ENCODE results near the gene HIVEP3.

Gene HIVEP3

DNA sequence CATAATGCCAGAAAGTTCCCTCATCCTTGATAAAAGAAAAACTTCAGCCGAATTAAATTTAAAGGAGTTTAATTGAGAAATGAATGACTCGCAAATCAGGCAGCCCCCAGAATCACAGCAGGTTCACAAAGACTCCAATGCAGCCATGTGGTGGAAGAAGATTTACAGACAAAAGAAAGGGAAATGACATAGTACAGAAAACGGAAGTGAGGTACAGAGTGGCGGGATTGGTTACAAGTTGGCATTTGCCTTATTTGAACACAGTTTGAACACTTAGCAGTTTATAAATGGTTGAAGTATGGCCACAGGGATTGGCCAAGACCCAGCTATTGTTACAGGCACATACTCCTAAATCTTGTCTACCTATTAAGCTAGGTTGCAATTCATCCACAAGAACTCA is 46.6 kb downstream of the HIVEP3 start:
- DNase-seq (ENCODE audit: low read depth): no peak

DNA sequence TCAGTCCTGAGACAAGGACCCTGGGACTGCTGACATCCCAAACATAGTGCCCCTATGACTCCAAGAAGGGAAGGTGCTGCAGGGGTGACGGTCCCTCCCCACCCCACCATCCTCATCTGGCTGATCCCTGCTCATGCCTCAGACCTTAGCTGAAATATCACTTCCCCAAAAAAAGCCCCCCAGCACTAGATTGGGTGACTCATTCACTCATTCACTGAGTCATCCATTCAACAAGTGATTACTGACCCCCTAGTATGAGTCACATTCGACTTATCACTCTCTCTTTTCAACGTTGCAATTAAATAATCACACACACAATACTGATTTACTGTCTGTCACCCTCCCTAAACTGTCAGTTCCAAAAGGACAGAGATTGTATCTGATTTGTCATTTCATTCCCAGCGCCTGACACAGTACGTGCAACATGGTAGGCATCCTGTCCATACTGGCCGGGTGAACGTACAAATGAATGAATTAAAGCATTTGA is 48.6 kb downstream of the HIVEP3 start:
- DNase-seq (ENCODE audit: low read depth): no peak

DNA sequence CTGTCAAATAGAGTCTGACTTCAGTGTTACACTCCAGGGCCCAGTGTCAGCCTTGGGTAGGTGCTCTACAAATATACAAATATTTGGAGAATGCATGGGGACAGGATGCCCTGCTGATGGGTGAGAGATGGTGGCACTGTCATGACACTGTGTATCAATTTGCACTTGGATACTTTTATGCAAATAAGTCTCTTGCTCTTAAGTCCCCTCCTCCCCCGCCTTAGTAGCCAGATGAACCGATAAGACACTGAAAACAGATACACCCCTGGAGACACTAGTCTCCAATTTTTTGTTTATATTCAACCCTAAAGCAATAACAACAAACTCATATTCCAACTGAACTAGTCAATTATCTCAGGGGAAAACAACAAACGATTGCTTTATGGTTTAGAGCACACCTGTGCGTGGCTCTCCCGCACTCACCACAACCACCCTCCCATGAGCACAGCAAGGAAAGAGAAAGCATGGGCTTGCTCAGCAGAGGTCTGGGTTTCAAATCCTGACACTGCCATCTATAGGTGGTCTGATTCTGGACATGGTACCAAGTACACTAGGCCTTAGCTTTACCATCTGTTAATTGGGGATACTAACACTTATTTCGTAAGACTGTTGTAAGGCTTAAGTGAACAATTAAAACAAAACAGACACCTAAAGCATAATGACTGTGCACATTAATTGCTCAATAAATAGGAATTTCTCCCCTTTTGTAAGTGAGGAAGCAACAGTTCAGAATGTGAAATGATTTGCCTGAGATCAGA is 50.3 kb downstream of the HIVEP3 start:
- no peak for DNase-seq (ENCODE audit: low read depth)

DNA sequence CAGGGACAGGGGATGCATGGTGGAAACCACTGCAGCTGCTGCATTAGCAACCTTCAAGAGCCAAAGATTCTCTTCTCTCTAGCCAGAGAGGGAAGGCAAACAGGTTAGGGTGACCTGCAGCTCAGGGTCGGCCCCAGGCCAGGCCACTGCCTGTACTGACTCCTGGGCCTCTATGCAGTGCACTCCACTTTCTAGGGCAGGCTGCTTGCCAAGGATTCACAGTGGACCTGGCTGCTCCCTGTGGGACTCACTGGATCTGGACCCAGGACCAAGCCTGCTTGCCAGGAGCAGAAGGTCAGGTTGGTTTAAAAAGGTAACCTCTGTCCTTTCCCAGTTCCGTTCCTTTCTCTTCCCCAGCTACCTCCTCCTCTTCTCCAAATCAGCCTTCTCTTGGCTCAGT is 52.4 kb downstream of the HIVEP3 start:
- DNase-seq (ENCODE audit: low read depth): no peak

GRCh38 chr1:41864471-41865040 is 54.2 kb downstream of the HIVEP3 start:
- DNase-seq (ENCODE audit: low read depth): no peak

DNA sequence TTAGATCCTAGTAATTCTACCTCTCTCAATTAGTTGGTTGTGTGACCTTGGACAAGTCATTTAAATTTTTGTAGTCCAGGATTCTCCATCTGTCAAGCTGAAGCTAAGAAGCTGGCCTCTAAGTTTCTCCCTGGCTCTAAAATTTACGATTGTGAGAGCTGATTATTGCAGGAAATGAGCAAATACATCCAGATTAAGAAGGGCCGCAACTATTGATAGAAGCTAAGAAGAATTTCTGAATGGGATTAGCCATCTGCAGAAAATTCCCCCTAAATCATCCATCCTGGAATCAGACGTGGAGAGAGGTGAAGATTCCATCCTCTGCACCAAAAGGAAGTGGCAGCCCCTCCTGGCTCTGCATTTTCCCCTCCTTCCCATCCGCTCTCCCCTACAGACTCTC is 55.0 kb downstream of the HIVEP3 start:
- DNase-seq (ENCODE audit: low read depth): no peak

- DNase-seq (ENCODE audit: low read depth): peak; percentile 13
Observed at GRCh38 chr1:41862384-41863221, 56.1 kb downstream of the HIVEP3 start.

- DNase-seq (ENCODE audit: low read depth): no peak
Observed at GRCh38 chr1:41861535-41862383, 57.0 kb downstream of the HIVEP3 start.

DNA sequence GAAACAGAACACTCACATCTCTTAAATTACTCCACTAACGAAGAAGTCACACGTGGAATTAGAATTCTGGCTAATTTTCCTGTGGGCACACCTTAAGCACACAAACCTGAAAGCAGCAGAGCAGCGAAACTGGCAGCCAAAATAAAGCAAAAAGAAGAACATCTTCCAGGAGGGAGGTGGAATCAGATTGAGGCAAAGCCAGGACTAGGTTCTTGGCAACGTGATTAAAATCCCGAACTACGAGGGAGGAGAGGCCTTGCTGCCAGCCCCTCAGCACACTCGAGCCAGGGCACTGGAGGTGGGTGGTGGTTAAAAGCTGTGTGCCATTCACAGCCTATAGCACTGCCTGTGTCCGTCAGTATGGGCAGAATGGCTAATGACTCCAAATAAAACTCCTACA is 58.0 kb downstream of the HIVEP3 start:
- DNase-seq (ENCODE audit: low read depth): no peak

DNA sequence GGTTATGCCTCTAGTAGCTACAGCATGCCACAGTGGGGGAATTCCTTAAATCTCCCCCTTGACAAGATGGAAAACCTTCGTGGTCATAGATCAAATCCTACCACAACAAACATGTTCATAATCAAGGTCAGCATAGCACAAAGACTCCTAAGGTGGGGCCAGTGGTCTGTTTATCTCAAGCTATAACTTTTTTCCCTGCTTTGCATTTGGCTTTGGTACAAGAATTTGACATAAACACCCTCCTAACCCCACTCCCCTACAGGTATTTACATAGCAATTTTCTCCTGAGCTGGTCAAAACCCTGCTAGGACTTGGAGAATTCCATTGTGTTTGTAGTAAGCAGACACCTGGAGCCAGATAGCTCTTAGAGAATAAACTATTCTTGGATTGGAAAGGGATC is 58.5 kb downstream of the HIVEP3 start:
- DNase-seq (ENCODE audit: low read depth): no peak

DNA sequence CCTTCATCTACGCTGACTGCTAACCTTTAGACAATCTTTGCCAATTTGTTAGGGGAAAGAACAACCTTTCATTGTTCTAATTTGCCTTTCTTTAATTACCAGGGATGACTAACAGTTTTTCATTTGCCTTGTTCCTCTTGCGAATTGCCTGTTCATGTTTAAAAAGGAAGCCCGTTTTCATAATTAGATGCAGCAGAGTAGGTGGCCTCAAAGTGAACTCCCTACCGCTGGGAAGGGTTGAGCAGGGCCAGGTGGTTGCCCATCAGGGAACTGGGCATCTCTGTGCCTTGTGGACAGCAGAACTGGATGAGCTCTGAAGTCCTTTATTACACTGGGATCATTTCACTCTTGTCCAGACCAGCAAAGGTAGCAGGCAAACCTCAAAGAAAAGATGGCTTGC is 59.0 kb downstream of the HIVEP3 start:
- no peak for DNase-seq (ENCODE audit: low read depth)

- DNase-seq (ENCODE audit: low read depth): no peak
Observed at GRCh38 chr1:41856944-41857285, 61.8 kb downstream of the HIVEP3 start.

DNA sequence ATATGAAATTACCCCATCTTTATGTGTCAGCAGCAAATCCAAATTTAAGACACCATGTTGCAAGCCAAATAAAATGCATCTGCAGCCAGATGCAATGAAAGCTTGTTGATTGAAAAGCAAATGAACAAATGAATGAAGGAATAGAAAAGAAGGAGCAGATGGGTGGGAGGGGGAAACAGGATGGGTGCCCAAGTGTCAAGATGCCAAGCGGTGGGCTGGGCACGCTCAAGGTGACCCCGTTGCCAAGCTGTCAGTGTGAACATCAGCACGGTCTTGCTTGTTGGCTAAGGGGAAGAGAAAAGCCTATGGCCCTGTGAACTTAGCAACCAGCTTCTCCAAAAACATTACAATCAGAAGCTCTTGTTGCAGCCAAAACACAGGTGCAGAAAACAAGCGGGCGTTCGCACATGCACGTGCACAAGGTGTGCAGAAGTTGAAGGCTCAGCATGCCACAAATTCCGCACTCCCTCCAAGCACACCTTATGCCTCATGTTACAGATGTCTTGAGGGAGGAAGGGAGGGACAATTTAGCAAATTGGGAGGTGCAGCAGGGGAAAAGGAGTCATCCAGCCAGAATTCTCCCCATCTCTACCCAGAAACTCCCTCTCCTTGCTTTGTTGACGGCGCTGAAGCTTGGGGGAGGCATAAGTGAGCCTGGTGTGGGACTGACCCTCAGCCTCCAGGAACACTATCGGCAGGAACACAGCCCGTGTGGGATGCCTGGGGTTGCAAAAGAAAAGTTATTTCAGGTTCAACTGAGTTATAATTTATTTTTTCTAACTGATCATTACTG is 62.4 kb downstream of the HIVEP3 start:
- no peak for DNase-seq (ENCODE audit: low read depth)

GRCh38 chr1:41855713-41856112 is 63.0 kb downstream of the HIVEP3 start:
- DNase-seq (ENCODE audit: low read depth): no peak

- no peak for DNase-seq (ENCODE audit: low read depth)
Observed at GRCh38 chr1:41853907-41854306, 64.8 kb downstream of the HIVEP3 start.

DNA sequence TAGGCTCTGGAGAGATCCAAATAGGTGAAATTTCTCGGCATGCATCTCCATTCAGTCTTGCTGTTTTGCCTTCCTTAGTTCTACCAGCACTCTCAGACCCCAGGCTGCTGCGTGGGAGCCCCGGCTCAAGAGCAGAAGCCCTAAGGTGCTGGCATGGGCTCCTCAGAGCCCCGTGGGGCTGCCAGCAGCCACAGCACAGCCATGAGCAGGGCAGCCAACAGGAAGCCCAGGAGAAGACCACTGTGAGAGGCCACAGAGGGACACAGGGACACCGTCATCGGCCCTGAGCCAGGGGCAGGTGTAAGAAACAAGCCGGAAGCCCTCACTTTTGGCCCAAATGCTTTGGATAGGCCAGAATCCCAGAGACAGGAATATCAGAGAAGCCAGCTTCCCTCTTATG is 66.6 kb downstream of the HIVEP3 start:
- DNase-seq (ENCODE audit: low read depth): no peak

GRCh38 chr1:41851589-41851988 is 67.1 kb downstream of the HIVEP3 start:
- no peak for DNase-seq (ENCODE audit: low read depth)

DNA sequence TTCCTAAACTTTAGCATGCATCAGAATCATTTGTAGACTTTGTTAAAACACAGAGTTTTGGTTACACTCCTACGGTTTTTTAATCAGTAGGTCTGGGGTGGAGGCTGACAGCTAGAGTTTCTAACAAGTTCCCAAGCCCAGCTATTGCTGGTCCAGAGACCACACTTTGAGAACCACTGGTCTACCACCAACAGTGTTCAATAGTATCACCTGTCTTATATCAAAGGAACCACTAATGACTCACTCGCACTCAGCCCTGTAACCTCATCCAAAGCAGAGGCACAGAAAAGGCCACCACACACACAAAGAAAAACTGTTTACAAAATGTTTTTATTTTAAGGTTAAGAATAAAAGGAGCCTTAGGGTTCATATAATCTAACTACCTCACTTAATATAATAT is 68.7 kb downstream of the HIVEP3 start:
- no peak for DNase-seq (ENCODE audit: low read depth)

DNA sequence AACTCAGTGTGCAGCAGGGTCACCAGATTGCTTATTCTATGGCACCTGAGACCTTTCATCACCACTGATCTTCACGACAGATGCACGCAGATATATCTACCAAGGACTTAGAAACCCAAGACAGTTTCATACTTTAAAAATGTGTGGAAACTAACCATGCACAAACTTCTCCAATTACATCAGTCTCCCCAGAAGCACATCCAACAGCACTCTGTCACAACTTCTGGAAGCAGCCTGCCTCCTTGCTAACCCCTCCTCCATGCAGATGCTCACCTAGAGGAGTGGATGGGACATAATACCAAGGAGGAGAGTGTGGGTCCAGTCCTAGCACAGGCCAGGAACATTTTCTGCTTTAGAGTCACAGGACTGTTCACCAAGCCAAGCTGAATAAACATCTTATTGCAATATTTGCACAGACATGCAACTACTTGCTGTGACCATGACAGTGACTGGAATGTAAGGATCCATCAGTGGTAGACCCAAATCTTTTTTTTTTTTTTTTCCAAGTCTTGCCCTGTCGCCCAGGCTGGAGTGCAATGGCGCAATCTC is 69.4 kb downstream of the HIVEP3 start:
- DNase-seq (ENCODE audit: low read depth): no peak

GRCh38 chr1:41848216-41848952 is 70.3 kb downstream of the HIVEP3 start:
- DNase-seq (ENCODE audit: low read depth): no peak

Data from stimulated activated CD8-positive, alpha-beta memory T cell treated with anti-CD3 and anti-CD28 coated beads, Interleukin-7, amount 100 ng/mL, for 24 hours (primary cell).